Measurements from ENCODE around the gene RPRD1B.
"Not testable (repeated sequence)": the region's sequence is repeated elsewhere in the genome, so short reads cannot be mapped to it uniquely, and the experiment has no call there.

- TF ChIP-seq EZH2, CTCF (IDR thresholded peaks at IDR 0.05): not testable (repeated sequence)
These were observed 73.8 kb downstream of the RPRD1B start for GRCh38 chr20:38107386-38107785.
